GM12874 (cell line): Measurements from ENCODE around the gene POLE.

Experiments used
- TF ChIP-seq, protein P1 (sequence below): IDR thresholded peaks from 2 replicates; pipeline ENCODE4 v1.5.1; 2011; ENCODE audit warnings: low read depth, mild to moderate bottlenecking, control low read depth, low read length, moderate library complexity; ENCODE audit not compliant: insufficient read depth

The POLE gene

DNA sequence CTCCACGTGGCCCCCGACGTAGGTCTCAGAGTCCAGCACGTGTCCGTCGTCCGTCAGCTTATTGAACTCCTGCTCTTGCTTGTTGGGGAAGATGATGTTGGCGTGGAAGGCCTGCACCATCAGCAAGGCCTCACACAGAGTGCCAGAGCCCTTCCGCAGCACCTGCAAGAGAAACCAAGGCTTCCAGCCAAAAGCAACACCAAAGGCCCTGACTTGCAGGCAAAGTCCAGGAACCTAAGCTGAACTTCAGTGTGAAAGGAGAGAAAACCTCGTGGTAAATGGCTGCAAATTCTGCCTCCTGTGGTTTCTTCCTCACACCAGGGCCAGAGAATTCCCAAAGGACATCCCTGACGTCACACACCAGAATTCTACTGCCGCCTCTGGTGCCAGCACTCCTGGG, 14.5 kb downstream of the POLE start:
- TF ChIP-seq, protein P1, sequence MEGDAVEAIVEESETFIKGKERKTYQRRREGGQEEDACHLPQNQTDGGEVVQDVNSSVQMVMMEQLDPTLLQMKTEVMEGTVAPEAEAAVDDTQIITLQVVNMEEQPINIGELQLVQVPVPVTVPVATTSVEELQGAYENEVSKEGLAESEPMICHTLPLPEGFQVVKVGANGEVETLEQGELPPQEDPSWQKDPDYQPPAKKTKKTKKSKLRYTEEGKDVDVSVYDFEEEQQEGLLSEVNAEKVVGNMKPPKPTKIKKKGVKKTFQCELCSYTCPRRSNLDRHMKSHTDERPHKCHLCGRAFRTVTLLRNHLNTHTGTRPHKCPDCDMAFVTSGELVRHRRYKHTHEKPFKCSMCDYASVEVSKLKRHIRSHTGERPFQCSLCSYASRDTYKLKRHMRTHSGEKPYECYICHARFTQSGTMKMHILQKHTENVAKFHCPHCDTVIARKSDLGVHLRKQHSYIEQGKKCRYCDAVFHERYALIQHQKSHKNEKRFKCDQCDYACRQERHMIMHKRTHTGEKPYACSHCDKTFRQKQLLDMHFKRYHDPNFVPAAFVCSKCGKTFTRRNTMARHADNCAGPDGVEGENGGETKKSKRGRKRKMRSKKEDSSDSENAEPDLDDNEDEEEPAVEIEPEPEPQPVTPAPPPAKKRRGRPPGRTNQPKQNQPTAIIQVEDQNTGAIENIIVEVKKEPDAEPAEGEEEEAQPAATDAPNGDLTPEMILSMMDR: no peak

DNA sequence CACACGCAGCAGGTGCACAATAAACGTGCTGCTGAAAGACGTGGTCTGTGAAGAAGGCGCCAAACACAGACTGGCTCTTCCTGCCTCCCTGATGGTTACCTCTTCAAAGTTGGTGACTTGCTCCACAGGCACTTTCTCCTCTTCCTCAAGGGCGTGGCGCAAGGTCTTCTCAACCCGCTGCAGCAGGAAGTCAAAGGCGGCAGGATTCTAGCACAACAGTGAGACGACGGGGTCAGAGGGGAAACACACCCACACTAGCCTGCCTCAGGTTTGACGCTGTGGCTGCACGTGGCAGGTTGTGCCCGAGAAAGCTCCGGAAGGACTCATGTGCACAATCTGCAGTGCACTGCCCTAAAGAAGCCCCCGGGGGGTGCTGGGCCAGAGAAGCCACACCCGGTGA, 15.0 kb downstream of the POLE start:
- TF ChIP-seq, protein P1: no peak

DNA sequence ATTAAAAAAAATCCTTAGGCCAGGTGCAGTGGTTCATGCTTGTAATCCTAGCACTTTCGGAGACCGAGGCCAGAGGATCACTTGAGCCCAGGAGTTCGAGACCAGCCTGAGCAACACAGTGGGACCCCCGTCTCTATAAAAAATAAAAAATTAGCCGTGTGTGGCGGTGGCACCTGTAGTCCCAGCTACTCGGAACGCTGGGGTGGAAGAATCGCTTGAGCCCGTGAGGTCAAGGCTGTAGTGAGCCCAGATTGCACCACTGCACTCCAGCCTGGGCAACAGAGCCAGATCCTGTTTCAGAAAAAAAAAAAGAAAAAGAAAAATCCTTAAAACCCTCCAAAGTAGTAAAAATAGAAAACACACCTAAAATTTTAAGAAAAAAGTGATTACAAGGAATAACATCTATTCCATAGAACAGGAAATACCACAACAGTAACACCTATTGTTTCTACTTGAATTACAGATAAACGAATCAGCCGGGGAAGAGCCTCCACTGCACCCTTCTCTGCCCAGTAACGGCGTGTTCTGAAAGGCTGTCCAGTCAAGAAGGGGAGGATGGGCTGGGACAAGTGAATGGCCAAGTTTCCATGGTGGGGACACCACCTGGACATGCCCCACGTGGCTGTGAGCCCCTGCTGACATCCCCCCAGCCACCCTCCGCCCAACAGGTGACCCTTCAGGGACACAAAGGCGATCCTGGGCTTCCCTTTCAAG, 17.8 kb downstream of the POLE start:
- TF ChIP-seq, protein P1: no peak

DNA sequence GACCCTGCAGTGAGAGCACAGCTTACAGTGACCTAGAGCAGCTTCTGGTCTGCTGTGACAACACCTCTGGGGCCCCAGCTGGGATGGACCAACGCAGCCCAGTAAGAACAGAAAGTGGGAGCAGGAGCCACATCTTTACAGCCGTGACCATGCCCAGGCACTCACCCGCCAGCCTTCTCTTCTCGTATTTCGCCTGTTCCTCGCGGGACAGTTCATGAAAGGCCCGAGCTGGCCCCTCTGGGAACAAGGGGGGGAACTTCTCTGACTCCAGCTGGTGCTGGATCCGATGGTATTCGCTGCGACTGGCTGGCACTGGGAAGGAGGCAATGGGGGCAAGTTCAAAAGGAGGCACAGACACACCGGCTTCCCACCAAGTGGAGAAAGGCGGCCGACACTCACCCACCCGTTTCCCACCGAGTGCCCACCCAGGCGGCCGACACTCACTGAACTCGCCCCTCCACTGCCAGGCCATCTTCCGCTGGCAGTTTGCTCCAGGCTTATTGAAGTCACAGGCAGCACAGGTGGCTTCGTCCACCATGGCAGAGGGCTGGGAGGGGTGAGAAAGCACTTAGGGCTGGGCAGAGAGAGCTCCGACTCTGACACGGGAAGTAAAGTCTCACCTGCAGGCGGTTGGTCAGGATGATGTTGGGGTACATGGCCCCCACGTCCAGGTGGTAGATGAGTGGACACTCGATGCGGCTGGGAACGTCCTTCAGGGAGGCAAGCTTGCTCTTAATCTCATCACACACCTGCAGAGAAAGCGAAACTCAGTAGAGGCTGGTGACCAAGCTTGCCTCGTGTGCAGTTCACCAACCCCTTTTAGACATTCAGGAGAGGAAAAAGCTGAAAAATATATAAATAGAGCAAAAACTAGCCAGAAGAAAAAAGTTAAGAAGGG, 18.7 kb downstream of the POLE start:
- TF ChIP-seq, protein P1: no peak

DNA sequence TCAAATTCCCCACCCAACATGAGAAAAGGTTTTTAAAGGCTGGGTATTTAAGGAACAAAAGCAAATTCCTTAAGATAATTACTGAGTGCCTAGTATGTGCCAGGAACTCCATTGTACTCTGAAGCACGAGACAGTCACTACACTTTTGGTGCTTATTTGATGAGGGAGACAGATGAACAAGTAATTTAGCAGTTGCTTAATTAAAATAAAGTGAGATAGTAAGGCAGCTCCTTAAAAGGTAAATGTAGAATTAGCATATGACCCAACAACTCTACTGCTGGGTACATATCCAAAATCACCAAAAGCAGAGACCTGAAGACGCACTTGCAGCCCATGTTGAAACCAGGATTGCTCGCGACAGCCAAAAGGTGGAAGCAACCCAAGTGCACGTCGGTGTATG, 21.3 kb downstream of the POLE start:
- TF ChIP-seq, protein P1: no peak

DNA sequence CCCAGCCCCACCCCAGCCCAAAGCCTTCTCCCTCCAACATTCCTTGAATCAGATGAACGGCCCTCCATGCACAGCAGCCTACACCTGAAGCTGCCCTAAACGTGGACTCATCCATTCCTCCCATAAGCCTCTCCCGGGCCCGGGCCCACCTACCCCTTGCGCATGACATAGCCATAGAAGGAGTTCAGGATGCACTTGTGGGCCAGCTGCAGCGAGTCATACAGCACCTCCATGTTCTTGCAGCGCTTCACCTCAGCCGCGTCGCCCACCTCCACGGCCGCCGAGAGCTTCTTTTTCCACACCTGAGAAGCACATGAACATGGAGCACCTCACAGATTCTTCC, 22.0 kb downstream of the POLE start:
- TF ChIP-seq, protein P1: no peak
